ENCODE results near the gene LIN28A.

DNA sequence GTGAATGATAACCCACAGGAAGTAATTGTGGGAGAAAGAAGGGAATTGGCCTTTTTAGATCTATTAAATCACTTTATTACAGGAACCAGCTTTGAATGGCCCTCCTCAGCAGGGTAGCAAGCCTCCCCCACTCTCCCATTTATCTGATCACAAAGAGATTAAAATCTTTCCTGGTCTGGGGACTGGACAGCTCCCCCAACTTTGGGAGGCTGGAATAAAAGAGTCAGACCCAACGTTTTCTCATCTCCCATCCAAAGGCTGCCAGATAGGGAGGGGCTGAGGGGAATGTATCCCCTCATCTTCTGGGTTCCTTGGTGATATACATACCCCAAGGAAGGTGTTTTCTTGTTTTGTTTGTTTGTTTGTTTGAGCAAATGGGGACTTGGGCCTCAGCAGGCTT is 2.4 kb downstream of the LIN28A start:
- TF ChIP-seq GATA3 (IDR thresholded peaks at IDR 0.05; ENCODE audit: low read depth, low read length) (no peak), GATA2 (IDR thresholded peaks at IDR 0.05; ENCODE audit: low read depth, low read length) (peak; percentile 16; the same call in 1 of the 2 replicates)
